Large intestine (tissue), 3 donors: ENCODE data around the gene HOMER2. TPM values are rescaled to one million over a fixed set of nuclear protein-coding genes. Genes with fewer than 3 reads are reported as not detected.

ENCODE experiments used
- DNase-seq, 2 donors: peaks; one replicate each; pipeline versions ENCODE4 v3.0.0 to v3.0.0-alpha.2; 2013
- H3K27ac ChIP-seq: one replicate; pipeline ENCODE4 v1.5.1; 2013; ENCODE audit warnings: low read length
- H3K27me3 ChIP-seq: 2 replicates; pipeline ENCODE4 v1.6.1; 2013; ENCODE audit warnings: low read length; ENCODE audit not compliant: control insufficient read depth, insufficient read depth
- H3K36me3 ChIP-seq: 2 replicates; pipeline ENCODE4 v1.6.1; 2013; ENCODE audit warnings: low read length; ENCODE audit not compliant: control insufficient read depth, insufficient read depth
- H3K4me1 ChIP-seq: one replicate; pipeline ENCODE4 v1.6.1; 2013; ENCODE audit warnings: low read length; ENCODE audit not compliant: control insufficient read depth, insufficient read depth
- H3K4me3 ChIP-seq: one replicate; pipeline ENCODE4 v1.5.1; 2013; ENCODE audit warnings: low read length
- H3K9me3 ChIP-seq: one replicate; pipeline ENCODE4 v1.6.1; 2013; ENCODE audit warnings: mild to moderate bottlenecking, low read depth, low read length, moderate library complexity; ENCODE audit not compliant: control insufficient read depth
- WGBS: methylation state at CpG from one replicate; pipeline ENCODE4 v1.1.5; 2013; ENCODE audit warnings: low lambda C conversion rate; ENCODE audit not compliant: insufficient coverage; 5-methylcytosine and 5-hydroxymethylcytosine counted together
- polyA plus RNA-seq: library from polyadenylated mRNA; unstranded; fragments of 120-200 nt; gene quantifications from one replicate; pipeline ENCODE4 v1.2.1, GENCODE V29; 2013

HOMER2 gene
- polyA plus RNA-seq, 1 donor, result 7.1 TPM

GRCh38 chr15:82852941-82853561 is 99.5 kb downstream of the HOMER2 start:
- DNase-seq, result no peak
- no CpG with 5 or more reads among the region's 16 CpGs for WGBS
- Histone ChIP-seq H3K36me3 (no peaks in the 10 kb centered on the region), H3K9me3 (no peaks in the 10 kb centered on the region), H3K27ac (no peak overlapping the region), H3K4me1 (peaks cover 5% of the 10 kb centered on the region), H3K4me3 (no peak overlapping the region), H3K27me3 (no peaks in the 10 kb centered on the region)

GRCh38 chr15:82851981-82852511 is 100.5 kb downstream of the HOMER2 start:
- 42% methylated on average over 2 of the region's 9 CpGs for WGBS
- H3K27me3 ChIP-seq, result no peaks in the 10 kb centered on the region
- H3K4me3 ChIP-seq, result no peak overlapping the region
- H3K27ac ChIP-seq, result no peak overlapping the region
- peaks cover 5% of the 10 kb centered on the region for H3K4me1 ChIP-seq
- DNase-seq, result no peak
- H3K36me3 ChIP-seq, result no peaks in the 10 kb centered on the region
- no peaks in the 10 kb centered on the region for H3K9me3 ChIP-seq

- Histone ChIP-seq H3K4me1 (peaks cover 5% of the 10 kb centered on the region), H3K36me3 (no peaks in the 10 kb centered on the region), H3K4me3 (no peak overlapping the region), H3K27ac (no peak overlapping the region), H3K27me3 (no peaks in the 10 kb centered on the region), H3K9me3 (no peaks in the 10 kb centered on the region)
- WGBS, result no CpG with 5 or more reads among the region's 14 CpGs
- DNase-seq, result no peak
Observed at GRCh38 chr15:82851306-82851850, 101.1 kb downstream of the HOMER2 start.

DNA sequence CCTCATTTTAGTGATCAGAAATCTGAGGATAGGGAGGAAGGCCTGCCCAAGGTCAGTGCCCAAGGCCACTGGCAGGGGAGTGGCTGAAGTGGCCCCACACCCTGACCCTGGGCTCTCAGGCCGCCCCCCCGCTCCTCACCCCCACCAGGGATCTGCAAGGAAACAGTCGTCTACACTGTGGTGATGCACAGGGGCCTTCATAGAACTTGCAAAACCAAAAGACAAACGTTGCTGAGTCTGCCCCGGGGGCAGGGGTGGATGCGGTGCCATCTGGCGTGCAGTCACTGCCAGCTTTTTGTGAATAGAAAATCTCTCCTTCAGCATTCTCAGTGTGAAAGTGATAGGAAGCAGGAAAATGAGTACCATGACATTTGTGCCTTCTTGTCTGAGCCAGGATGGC is 101.8 kb downstream of the HOMER2 start:
- Histone ChIP-seq H3K9me3 (no peaks in the 10 kb centered on the region), H3K4me1 (peaks cover 5% of the 10 kb centered on the region), H3K27ac (no peak overlapping the region), H3K36me3 (no peaks in the 10 kb centered on the region), H3K4me3 (no peak overlapping the region), H3K27me3 (no peaks in the 10 kb centered on the region)
- 100% methylated on average over 1 of the region's 7 CpGs for WGBS
- no peak for DNase-seq

- peaks cover 5% of the 10 kb centered on the region for H3K4me1 ChIP-seq
- H3K27ac ChIP-seq, result no peak overlapping the region
- DNase-seq, result peak; percentile 85 to 87
- H3K4me3 ChIP-seq, result no peak overlapping the region
- WGBS, result no CpG with 5 or more reads among the region's 23 CpGs
- H3K9me3 ChIP-seq, result no peaks in the 10 kb centered on the region
- no peaks in the 10 kb centered on the region for H3K27me3 ChIP-seq
- H3K36me3 ChIP-seq, result no peaks in the 10 kb centered on the region
Observed at GRCh38 chr15:82849556-82850512, 102.7 kb downstream of the HOMER2 start.

DNA sequence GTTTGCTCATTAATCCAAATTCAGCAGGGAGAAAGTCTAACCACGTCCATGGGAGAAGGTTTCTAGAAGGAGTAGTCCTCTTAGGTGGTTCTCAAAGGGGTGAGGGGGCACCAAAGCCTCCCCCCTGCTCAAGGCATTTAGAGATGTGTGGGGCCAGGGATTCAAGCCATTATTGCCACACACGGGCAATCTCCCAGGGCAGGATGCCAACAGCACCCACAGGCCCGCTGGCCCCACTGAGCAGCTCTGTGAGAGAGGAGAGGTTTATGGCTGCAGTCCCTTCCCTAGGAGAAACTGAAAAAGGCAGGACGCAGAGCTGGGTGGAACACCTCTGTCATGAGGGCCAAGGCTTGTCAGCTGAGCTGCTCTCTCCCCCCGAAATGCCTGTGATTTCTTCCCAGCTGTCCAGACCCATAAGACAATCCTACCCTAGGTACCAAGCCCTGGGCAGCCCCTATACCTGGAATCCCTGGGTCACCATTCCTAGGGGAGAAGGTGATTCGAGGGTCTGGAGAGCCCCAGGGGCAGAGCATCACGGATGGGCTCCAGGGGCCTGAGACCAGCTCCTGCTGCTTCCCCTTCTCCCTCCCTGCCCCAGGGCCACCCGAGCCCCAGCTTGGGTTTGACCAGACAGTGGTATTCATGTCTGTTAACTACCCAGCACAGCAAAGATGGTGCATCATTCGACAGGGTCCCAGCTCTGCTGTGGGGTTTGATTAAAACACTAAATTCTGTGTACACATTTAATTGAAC is 104.1 kb downstream of the HOMER2 start:
- H3K27ac ChIP-seq, result no peak overlapping the region
- DNase-seq, result no peak
- no peaks in the 10 kb centered on the region for H3K36me3 ChIP-seq

DNA sequence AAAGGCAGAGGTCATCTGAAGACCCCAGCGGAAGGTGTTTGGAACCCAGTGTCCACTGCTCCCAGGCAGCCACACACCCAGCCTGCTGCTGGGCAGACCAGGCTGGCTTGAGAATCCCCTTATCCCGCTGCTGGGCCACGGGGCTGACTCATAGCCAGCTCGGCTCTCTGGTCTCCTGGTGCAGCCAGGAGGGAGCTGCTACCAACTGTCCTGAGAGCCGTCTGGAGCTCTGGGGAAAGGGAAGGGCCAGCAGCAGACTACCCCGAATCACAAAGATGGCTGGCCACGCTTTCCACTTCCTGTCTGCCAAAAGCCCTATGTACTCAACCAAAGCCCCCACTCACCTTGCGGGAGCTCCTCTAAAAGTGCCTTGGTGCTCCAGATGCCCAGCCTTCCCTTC is 104.8 kb downstream of the HOMER2 start:
- Histone ChIP-seq H3K9me3 (no peaks in the 10 kb centered on the region), H3K36me3 (no peaks in the 10 kb centered on the region), H3K27me3 (no peaks in the 10 kb centered on the region), H3K4me3 (no peak overlapping the region), H3K4me1 (peaks cover 5% of the 10 kb centered on the region), H3K27ac (no peak overlapping the region)
- no CpG with 5 or more reads among the region's 8 CpGs for WGBS
- DNase-seq, result no peak

More for the DNA sequence above, 104.1 kb downstream of the HOMER2 start:
- Histone ChIP-seq H3K27me3 (no peaks in the 10 kb centered on the region), H3K4me1 (peaks cover 5% of the 10 kb centered on the region), H3K9me3 (no peaks in the 10 kb centered on the region), H3K4me3 (no peak overlapping the region)
- WGBS, result no CpG with 5 or more reads among the region's 9 CpGs

GRCh38 chr15:82846621-82847020 is 105.9 kb downstream of the HOMER2 start:
- DNase-seq, result no peak
- no CpG with 5 or more reads among the region's 4 CpGs for WGBS

GRCh38 chr15:82845686-82846085 is 106.8 kb downstream of the HOMER2 start:
- Histone ChIP-seq H3K9me3 (no peaks in the 10 kb centered on the region), H3K36me3 (no peaks in the 10 kb centered on the region), H3K27me3 (no peaks in the 10 kb centered on the region), H3K4me3 (no peak overlapping the region), H3K4me1 (peaks cover 5% of the 10 kb centered on the region), H3K27ac (no peak overlapping the region)
- no peak for DNase-seq
- WGBS, result no CpG with 5 or more reads among the region's 7 CpGs

More at GRCh38 chr15:82846621-82847020, 105.9 kb downstream of the HOMER2 start:
- Histone ChIP-seq H3K36me3 (no peaks in the 10 kb centered on the region), H3K27ac (no peak overlapping the region), H3K9me3 (no peaks in the 10 kb centered on the region), H3K4me3 (no peak overlapping the region), H3K4me1 (peaks cover 5% of the 10 kb centered on the region), H3K27me3 (no peaks in the 10 kb centered on the region)

DNA sequence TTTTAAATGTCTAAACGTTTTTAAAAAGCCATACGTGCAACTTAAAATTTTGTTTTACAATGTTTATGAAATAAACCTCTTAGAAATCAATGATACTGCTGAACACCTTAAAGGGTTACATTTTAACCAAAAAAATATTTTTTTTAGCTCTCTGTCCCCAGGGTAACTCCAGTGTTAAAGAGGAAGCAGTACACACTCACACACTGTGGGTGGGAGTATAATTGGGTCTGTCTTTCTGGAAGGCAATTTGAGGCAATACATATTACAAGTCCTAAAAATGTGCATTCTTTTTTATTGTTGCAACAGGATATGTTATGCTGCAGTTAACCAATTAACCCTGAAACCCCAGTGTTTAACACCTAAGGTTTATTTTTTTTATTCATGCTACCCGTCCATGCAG is 109.0 kb downstream of the HOMER2 start:
- Histone ChIP-seq H3K36me3 (no peaks in the 10 kb centered on the region), H3K4me1 (no peaks in the 10 kb centered on the region), H3K27me3 (no peaks in the 10 kb centered on the region), H3K27ac (no peak overlapping the region), H3K4me3 (no peak overlapping the region), H3K9me3 (peaks cover 4% of the 10 kb centered on the region)
- no peak for DNase-seq
- WGBS, result 100% methylated on average over 2 of the region's 3 CpGs
